Ovary (tissue), 9 donors: ENCODE measurements around the gene KCNIP4. TPM values are rescaled to one million over a fixed set of nuclear protein-coding genes. Genes with fewer than 3 reads are reported as not detected.

Experiments
- DNase-seq, 5 donors: peaks; one replicate each; pipeline ENCODE4 v3.0.0-alpha.2; 2019 to 2020
- H3K27ac ChIP-seq, 2 donors: fragments of 200-600 bp; one replicate each; pipeline versions ENCODE4 v1.5.1 to v1.8.0; 2019 to 2022
- H3K27me3 ChIP-seq: fragments of 200-600 bp; one replicate; pipeline ENCODE4 v1.8.0; 2022
- H3K36me3 ChIP-seq: fragments of 200-600 bp; sonication (generic); one replicate; pipeline ENCODE4 v1.5.1; 2019
- H3K4me1 ChIP-seq: one replicate; pipeline ENCODE4 v1.8.1; 2013; ENCODE audit warnings: mild to moderate bottlenecking, moderate library complexity; ENCODE audit not compliant: insufficient read depth
- H3K4me3 ChIP-seq: fragments of 200-600 bp; sonication (generic); one replicate; pipeline ENCODE4 v1.5.1; 2017
- H3K9me3 ChIP-seq, 2 donors: fragments of 200-600 bp in 1 of 2; sonication (generic) in 1 of 2; one replicate each; pipeline versions ENCODE4 v1.5.1 to v1.8.1; 2013 to 2019; ENCODE audit warnings: mild to moderate bottlenecking in 1 of 2, moderate library complexity in 1 of 2
- EP300 ChIP-seq: sonication (generic); formaldehyde crosslinking; IDR thresholded peaks from one replicate; pipeline ENCODE4 v1.6.1; 2017; ENCODE audit warnings: antibody characterized with exemption
- POLR2A ChIP-seq: fragments of 450-650 bp; IDR thresholded peaks from one replicate; pipeline ENCODE4 v1.6.1; 2017; ENCODE audit warnings: antibody characterized with exemption, mild to moderate bottlenecking, moderate library complexity
- WGBS, 3 donors: extraction: QIAGEN DNeasy Blood & Tissue Kit in 1 of 3; methylation state at CpG; one replicate each; pipeline versions ENCODE4 v1.1.5 to v1.1.7; 2013 to 2017; 5-methylcytosine and 5-hydroxymethylcytosine counted together
- intact Hi-C, 4 donors: fragments of 100-400 bp; cut with DNase I; formaldehyde crosslinking; loops; one replicate each; pipeline versions ENCODE4 v1.11.0 to v1.15.1; 2022 to 2023
- polyA plus RNA-seq, 2 donors: library from polyadenylated mRNA; stranded (reverse); fragments of 200-250 nt in 1 of 2; fragments of 350-450 nt in 1 of 2; fragmentation: Illumina TruSeq in 1 of 2; extraction: RNeasy Lipid Tissue Mini Kit (QIAGEN cat#74804) in 1 of 2; gene quantifications; one replicate each; pipeline ENCODE4 v1.2.3, GENCODE V29; 2013 to 2014
- total RNA-seq, 7 donors: library from RNA; depleted of rRNA in 2 of 7; stranded (reverse); fragments of >200 nt in 2 of 7; fragmentation: NEBNext Ultra II Directional in 3 of 7; extraction: Animal tissue kit (Norgen Biotek cat#: 25700) in 3 of 7; gene quantifications; one replicate each; pipeline versions ENCODE4 v1.1.0 to v1.2.4, GENCODE V29; 2016 to 2023
- TF ChIP-seq, protein P1 (sequence below), 3 donors: fragments of 450-650 bp in 2 of 3; fragments of 200-600 bp in 1 of 3; IDR thresholded peaks; one replicate each; pipeline versions ENCODE4 v1.5.1 to v1.8.0; 2016 to 2022; ENCODE audit warnings: antibody characterized with exemption in 3 of 3, mild to moderate bottlenecking in 1 of 3
- donor health status: DM: no; HTN: no; CAD: no; lungs with moderate emphysema.
- donor health status: DM: no; HTN: no; CAD: no.
- donor health status: Bipolar disorder and iron deficiency.
- donor health status: DM: yes; HTN: yes; CAD: no.
- donor health status: DM: no; HTN: no; CAD: no.
- donor health status: DM: yes; HTN: yes; CAD: no.

KCNIP4 gene
- total and polyA plus RNA-seq, 9 donors, result 0.11 to 3.9 (median 0.93) TPM; not detected in 1

DNA sequence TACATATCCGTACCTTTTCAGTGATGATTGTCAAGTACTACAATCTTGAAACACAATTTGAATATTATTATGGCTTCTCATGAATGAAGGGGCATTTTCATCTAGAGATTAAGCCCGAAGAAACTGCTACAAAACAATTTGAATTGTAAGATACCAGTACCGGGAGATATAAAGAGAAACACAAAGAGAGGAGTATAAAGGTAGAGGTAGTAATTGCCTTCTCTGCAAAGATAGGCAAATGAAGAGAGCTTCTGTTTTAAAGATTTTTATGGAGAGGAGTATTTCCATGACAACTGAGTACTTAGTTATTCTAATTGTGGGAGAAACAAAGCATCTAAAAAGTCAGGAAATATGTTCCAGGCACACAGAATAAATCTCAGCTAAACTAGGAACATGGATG, 25.3 kb upstream of the KCNIP4 start:
- H3K27me3 ChIP-seq, result no peaks in the 10 kb centered on the region
- H3K4me3 ChIP-seq, result no peak overlapping the region
- intact Hi-C loops, result no loop called here
- DNase-seq, result no peak
- TF ChIP-seq EP300 (no peak), POLR2A (no peak)
- TF ChIP-seq, protein P1, sequence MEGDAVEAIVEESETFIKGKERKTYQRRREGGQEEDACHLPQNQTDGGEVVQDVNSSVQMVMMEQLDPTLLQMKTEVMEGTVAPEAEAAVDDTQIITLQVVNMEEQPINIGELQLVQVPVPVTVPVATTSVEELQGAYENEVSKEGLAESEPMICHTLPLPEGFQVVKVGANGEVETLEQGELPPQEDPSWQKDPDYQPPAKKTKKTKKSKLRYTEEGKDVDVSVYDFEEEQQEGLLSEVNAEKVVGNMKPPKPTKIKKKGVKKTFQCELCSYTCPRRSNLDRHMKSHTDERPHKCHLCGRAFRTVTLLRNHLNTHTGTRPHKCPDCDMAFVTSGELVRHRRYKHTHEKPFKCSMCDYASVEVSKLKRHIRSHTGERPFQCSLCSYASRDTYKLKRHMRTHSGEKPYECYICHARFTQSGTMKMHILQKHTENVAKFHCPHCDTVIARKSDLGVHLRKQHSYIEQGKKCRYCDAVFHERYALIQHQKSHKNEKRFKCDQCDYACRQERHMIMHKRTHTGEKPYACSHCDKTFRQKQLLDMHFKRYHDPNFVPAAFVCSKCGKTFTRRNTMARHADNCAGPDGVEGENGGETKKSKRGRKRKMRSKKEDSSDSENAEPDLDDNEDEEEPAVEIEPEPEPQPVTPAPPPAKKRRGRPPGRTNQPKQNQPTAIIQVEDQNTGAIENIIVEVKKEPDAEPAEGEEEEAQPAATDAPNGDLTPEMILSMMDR (IDR thresholded peaks at IDR 0.05), result no peak
- no peaks in the 10 kb centered on the region for H3K36me3 ChIP-seq
- WGBS, 3 donors, result 64 to 71% (median 70%) methylated on average over 3 of the region's 3 CpGs
- H3K4me1 ChIP-seq, result no peaks in the 10 kb centered on the region
- H3K9me3 ChIP-seq, result no peaks in the 10 kb centered on the region
- no peak overlapping the region for H3K27ac ChIP-seq

DNA sequence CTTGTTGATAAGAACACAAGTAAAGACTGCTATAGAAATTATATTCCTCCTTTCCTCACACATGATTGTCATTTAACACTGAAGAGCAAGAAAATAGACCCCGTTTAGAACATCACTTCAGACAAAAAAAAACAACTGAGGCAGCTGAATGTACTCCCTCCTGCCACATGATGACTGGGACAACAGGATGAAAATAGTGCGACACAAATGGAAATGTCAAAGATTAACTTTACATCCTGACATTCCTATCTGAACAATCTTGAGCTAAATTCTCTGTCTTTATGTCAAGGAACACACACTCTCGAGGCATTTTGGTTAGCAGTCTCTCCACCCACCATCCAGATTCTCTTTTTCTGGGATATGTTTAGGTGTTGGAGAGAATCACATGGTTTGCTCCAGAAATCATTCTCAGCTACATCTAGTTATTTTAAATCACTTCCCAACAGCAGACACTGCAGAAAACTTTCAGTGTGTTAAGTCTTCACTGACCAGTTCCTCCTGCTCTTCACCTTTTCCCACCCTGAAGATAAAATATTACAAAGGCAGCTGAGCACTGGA, 16.3 kb upstream of the KCNIP4 start:
- H3K4me1 ChIP-seq, result no peaks in the 10 kb centered on the region
- DNase-seq, result no peak
- TF ChIP-seq, protein P1 (IDR thresholded peaks at IDR 0.05), result no peak
- TF ChIP-seq EP300, result no peak
- no peak for TF ChIP-seq POLR2A
- H3K27ac ChIP-seq, result no peak overlapping the region
- H3K27me3 ChIP-seq, result no peaks in the 10 kb centered on the region
- no peaks in the 10 kb centered on the region for H3K9me3 ChIP-seq
- H3K36me3 ChIP-seq, result no peaks in the 10 kb centered on the region
- WGBS, 3 donors, result 79 to 83% (median 80%) methylated on average over 3 of the region's 3 CpGs
- no peak overlapping the region for H3K4me3 ChIP-seq
- intact Hi-C loops, result no loop called here

DNA sequence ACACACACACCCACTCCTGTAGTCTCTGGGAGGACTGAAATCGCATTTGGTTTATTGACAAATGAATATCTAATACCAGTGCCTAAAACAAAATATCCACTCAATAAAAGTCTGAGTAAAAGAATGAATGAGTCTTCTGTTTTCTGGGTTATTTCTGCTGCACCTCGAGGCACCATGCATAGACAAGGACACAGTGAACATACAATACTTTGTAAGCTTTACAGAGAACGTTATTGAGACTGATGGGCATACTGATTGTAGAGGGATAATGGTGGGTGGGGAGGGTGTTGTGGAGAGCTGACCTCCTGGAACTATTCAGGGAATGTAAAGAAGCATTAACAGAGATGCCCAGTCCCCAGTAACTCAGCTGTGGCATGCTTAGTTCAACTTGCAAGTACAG, 14.1 kb upstream of the KCNIP4 start:
- H3K4me1 ChIP-seq, result no peaks in the 10 kb centered on the region
- WGBS, 3 donors, result 72 to 77% (median 75%) methylated on average over 3 of the region's 3 CpGs

DNA sequence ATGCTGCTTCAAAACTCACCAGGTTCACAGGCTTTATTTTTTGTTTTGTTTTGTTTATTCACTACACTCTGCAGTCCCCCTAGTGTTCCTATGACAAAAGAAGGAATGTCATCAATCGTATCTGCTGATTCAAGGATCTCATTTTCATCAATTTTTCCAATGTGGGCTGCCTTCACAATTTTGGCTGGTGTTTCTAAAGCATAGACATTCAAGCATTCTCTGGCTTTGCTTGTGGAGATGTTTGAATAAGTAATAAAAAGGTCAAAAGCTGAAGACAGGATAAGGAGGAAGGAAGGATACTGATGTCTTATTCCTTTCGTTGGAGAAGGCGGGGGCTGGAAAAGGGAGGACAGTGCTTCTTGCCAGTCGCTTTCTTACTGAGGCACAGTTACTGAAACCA, 12.2 kb upstream of the KCNIP4 start:
- Histone ChIP-seq H3K4me1 (no peaks in the 10 kb centered on the region), H3K36me3 (no peaks in the 10 kb centered on the region), H3K27ac (no peak overlapping the region), H3K9me3 (no peaks in the 10 kb centered on the region), H3K4me3 (no peak overlapping the region), H3K27me3 (no peaks in the 10 kb centered on the region)
- intact Hi-C loops, result no loop called here
- WGBS, 3 donors, result 56 to 76% (median 75%) methylated on average over 4 of the region's 4 CpGs
- TF ChIP-seq POLR2A (no peak), EP300 (no peak)
- TF ChIP-seq, protein P1 (IDR thresholded peaks at IDR 0.05), result no peak
- no peak for DNase-seq

More for the DNA sequence above, 14.1 kb upstream of the KCNIP4 start:
- Histone ChIP-seq H3K27me3 (no peaks in the 10 kb centered on the region), H3K4me3 (no peak overlapping the region), H3K36me3 (no peaks in the 10 kb centered on the region), H3K9me3 (no peaks in the 10 kb centered on the region), H3K27ac (no peak overlapping the region)
- TF ChIP-seq EP300 (no peak), POLR2A (no peak)
- TF ChIP-seq, protein P1 (IDR thresholded peaks at IDR 0.05), result no peak
- intact Hi-C loops, result no loop called here
- no peak for DNase-seq
